Mesendoderm (in vitro differentiated cells): Measurements from ENCODE around the gene CYP2W1.
"Not testable (repeated sequence)": the region's sequence is repeated elsewhere in the genome, so short reads cannot be mapped to it uniquely, and the experiment has no call there.

ENCODE experiments used
- DNase-seq: peaks from one replicate; pipeline ENCODE4 v3.0.0; 2013
- H2AK5ac ChIP-seq: 2 replicates; pipeline ENCODE4 v1.6.1; 2013; ENCODE audit warnings: low read length, inconsistent platforms
- H2BK120ac ChIP-seq: 2 replicates; pipeline ENCODE4 v1.6.1; 2013; ENCODE audit warnings: low read depth, mild to moderate bottlenecking, low read length, moderate library complexity, mixed read lengths
- H2BK15ac ChIP-seq: replicated peaks from 2 replicates; pipeline ENCODE4 v1.6.1; 2013; ENCODE audit warnings: low read depth, mild to moderate bottlenecking, moderate library complexity
- H2BK5ac ChIP-seq: 2 replicates; pipeline ENCODE4 v1.6.1; 2013; ENCODE audit warnings: low read length, inconsistent platforms
- H3K18ac ChIP-seq: 2 replicates; pipeline ENCODE4 v1.6.1; 2013; ENCODE audit warnings: mild to moderate bottlenecking, low read length, mixed read lengths
- H3K23ac ChIP-seq: one replicate; pipeline ENCODE4 v1.6.1; 2013; ENCODE audit warnings: low read length
- H3K27ac ChIP-seq: 2 replicates; pipeline ENCODE4 v1.5.1; 2013; ENCODE audit warnings: low read depth, mild to moderate bottlenecking, inconsistent platforms, low read length, moderate library complexity
- H3K27me3 ChIP-seq: 2 replicates; pipeline ENCODE4 v1.6.1; 2013; ENCODE audit warnings: low read length, control low read depth, mild to moderate bottlenecking, inconsistent platforms; ENCODE audit not compliant: insufficient read depth, poor library complexity
- H3K36me3 ChIP-seq: 2 replicates; pipeline ENCODE4 v1.6.1; 2013; ENCODE audit warnings: low read length, inconsistent platforms; ENCODE audit not compliant: control insufficient read depth, insufficient read depth
- H3K4ac ChIP-seq: one replicate; pipeline ENCODE4 v1.6.1; 2013; ENCODE audit warnings: low read depth, mild to moderate bottlenecking, low read length, moderate library complexity
- H3K4me1 ChIP-seq: 2 replicates; pipeline ENCODE4 v1.6.1; 2013; ENCODE audit warnings: low read depth, low read length, inconsistent platforms; ENCODE audit not compliant: control insufficient read depth
- H3K4me2 ChIP-seq: 2 replicates; pipeline ENCODE4 v1.6.1; 2013; ENCODE audit warnings: low read length
- H3K4me3 ChIP-seq: 2 replicates; pipeline ENCODE4 v1.5.1; 2013; ENCODE audit warnings: mild to moderate bottlenecking, low read length
- H3K56ac ChIP-seq: one replicate; pipeline ENCODE4 v1.6.1; 2013; ENCODE audit warnings: low read length
- H3K79me1 ChIP-seq: 2 replicates; pipeline ENCODE4 v1.6.1; 2013; ENCODE audit warnings: low read length, inconsistent platforms
- H3K79me2 ChIP-seq: 2 replicates; pipeline ENCODE4 v1.6.1; 2013; ENCODE audit warnings: mild to moderate bottlenecking, low read length; ENCODE audit not compliant: control insufficient read depth, insufficient read depth
- H3K9ac ChIP-seq: 2 replicates; pipeline ENCODE4 v1.6.1; 2013; ENCODE audit warnings: low read length, inconsistent platforms
- H4K5ac ChIP-seq: one replicate; pipeline ENCODE4 v1.6.1; 2013; ENCODE audit warnings: low read length
- H4K8ac ChIP-seq: one replicate; pipeline ENCODE4 v1.6.1; 2013; ENCODE audit warnings: low read depth, mild to moderate bottlenecking, control low read depth, low read length, moderate library complexity
- WGBS: extraction: QIAGEN DNeasy Blood & Tissue Kit; methylation state at CpG from one replicate; pipeline ENCODE4 v1.1.7; 2013; ENCODE audit warnings: low lambda C conversion rate, missing lambda C conversion rate; ENCODE audit not compliant: insufficient coverage; ENCODE audit errors: extremely low coverage; 5-methylcytosine and 5-hydroxymethylcytosine counted together
- small RNA-seq: library from polyadenylated mRNA; stranded (forward); fragments of <200 nt; extraction: miRNeasy Mini kit (QIAGEN cat#:217004); gene quantifications from one replicate; pipeline ENCODE3, GENCODE V24; 2013; ENCODE audit not compliant: insufficient read depth

The CYP2W1 gene

DNA sequence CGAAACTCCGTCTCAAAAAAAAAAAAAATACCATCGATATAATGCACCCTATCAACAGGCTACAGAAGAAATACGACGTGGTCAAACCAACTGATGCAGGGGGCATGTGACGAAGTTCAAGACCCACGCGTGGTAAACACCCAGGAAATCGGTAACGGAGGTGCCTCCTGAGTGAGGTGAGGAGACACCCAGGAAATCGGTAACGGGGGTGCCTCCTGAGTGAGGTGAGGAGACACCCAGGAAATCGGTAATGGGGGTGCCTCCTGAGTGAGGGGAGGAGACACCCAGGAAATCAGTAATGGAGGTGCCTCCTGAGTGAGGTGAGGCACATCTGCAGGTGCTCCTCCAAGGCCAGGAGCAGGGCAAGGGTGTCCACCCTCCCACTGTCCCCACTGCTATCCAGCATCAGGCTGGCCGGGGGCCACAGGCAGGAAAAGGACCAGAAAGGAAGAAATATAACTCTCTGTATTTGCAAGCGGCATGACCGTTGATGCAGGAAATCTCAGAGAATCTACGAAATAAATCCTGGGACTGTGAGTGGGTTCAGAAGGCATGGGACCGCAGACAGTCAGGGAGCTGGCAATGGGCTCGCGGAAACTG lies 50.7 kb downstream of the CYP2W1 start:
- no peak overlapping the region for H3K4me2 ChIP-seq
- H3K4me1 ChIP-seq = no peaks in the 10 kb centered on the region
- H3K27me3 ChIP-seq = no peaks in the 10 kb centered on the region
- H3K18ac ChIP-seq = no peak overlapping the region
- H4K8ac ChIP-seq = no peak overlapping the region
- H3K79me2 ChIP-seq = no peaks in the 10 kb centered on the region
- H3K56ac ChIP-seq = no peak overlapping the region
- no peaks in the 10 kb centered on the region for H3K36me3 ChIP-seq
- H4K5ac ChIP-seq = no peak overlapping the region
- DNase-seq = no peak
- no peak overlapping the region for H3K4ac ChIP-seq
- H3K79me1 ChIP-seq = no peaks in the 10 kb centered on the region
- no CpG with 5 or more reads among the region's 20 CpGs for WGBS
- no peak overlapping the region for H3K27ac ChIP-seq
- no peak overlapping the region for H2BK120ac ChIP-seq
- H3K9ac ChIP-seq = no peak overlapping the region
- no peak overlapping the region for H2BK5ac ChIP-seq
- no peak overlapping the region for H2BK15ac ChIP-seq
- no peak overlapping the region for H2AK5ac ChIP-seq
- H3K23ac ChIP-seq = no peak overlapping the region
- no peak overlapping the region for H3K4me3 ChIP-seq

DNA sequence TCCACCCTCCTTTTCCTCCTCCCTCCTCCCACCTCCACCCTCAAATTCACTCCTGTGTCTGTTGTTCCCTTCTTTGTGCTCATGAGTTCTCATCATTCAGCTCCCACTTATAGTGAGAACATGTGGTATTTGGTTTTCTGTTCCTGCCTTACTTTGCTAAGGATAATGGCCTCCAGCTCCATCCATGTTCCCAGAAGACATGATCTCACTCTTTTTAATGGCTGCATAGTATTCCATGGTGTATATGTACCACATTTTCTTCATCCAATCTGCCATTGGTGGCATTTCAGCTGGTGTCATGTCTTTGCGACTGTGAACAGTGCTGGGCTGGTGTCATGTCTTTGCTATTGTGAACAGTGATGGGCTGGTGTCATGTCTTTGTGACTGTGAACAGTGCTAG lies 51.8 kb downstream of the CYP2W1 start:
- WGBS = no CpG with 5 or more reads among the region's 1 CpG
- not testable (repeated sequence) for DNase-seq

DNA sequence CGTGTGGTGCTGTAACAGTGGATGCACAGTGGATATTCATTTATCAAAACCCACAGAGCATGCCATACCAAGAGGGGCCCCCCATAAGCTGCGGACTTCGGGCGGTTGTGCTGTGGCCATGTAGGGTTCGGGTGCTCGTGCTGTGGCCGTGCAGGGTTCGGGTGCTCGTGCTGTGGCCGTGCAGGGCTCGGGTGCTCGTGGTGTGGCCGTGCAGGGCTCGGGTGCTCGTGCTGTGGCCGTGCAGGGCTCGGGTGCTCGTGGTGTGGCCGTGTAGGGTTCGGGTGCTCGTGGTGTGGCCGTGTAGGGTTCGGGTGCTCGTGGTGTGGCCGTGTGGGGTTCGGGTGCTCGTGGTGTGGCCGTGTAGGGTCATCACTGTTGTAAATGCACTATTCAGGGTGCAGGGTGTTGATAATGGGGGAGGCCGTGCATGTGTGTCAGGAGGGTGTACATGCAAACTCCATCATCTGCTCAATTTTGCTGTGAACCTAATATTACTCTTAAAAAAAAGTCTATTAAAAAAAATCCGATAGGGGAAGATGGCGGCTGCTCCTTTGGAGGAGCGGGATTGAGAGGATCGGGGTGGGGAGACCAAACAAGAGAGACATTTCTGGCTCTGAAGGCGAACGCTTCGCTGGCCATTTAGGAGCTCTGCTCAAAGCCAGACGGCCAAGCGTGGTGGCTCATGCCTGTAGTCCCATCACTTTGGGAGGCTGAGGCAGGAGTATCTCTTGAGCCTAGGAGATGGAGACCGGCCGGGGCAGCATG lies 53.4 kb downstream of the CYP2W1 start:
- not testable (repeated sequence) for H2AK5ac ChIP-seq, H3K4me2 ChIP-seq, H3K4me3 ChIP-seq, H2BK5ac ChIP-seq, H3K27ac ChIP-seq, DNase-seq, H3K4ac ChIP-seq, H4K8ac ChIP-seq, H3K18ac ChIP-seq, H3K36me3 ChIP-seq, H3K79me2 ChIP-seq, H4K5ac ChIP-seq, H2BK15ac ChIP-seq, H3K9ac ChIP-seq, H3K23ac ChIP-seq, H3K56ac ChIP-seq, H3K79me1 ChIP-seq, H3K27me3 ChIP-seq, H2BK120ac ChIP-seq, H3K4me1 ChIP-seq
- no CpG with 5 or more reads among the region's 40 CpGs for WGBS

More for the DNA sequence above, 51.8 kb downstream of the CYP2W1 start:
- H3K36me3 ChIP-seq, H3K4me2 ChIP-seq, H2BK15ac ChIP-seq, H4K8ac ChIP-seq, H3K9ac ChIP-seq, H2BK5ac ChIP-seq, H3K56ac ChIP-seq, H4K5ac ChIP-seq, H3K79me2 ChIP-seq, H3K27me3 ChIP-seq, H2AK5ac ChIP-seq, H3K18ac ChIP-seq, H3K23ac ChIP-seq, H3K4ac ChIP-seq, H3K4me3 ChIP-seq, H3K27ac ChIP-seq, H3K79me1 ChIP-seq, H3K4me1 ChIP-seq, H2BK120ac ChIP-seq: not testable (repeated sequence)

Small RNAs within 50 kb of the gene (small RNA-seq; reads per million reads assigned to genes)
- gene MIR339 = 198 reads per million, percentile 97 among the genes with 10 or more reads in this experiment
